GM23338 (cell line): ENCODE results near the gene TMEM62. TPM values are rescaled to one million over a fixed set of nuclear protein-coding genes. Genes with fewer than 3 reads are reported as not detected.

Source experiments
- ATAC-seq: fragments of 200-7000 bp; cut with Tn5 transposase; 3 replicates; pipeline ENCODE4 v1.9.1; 2020
- DNase-seq: peaks from one replicate; pipeline ENCODE4 v3.0.0-alpha.2; 2015; ENCODE audit warnings: low spot score
- H2AFZ ChIP-seq: fragments of 200-600 bp; sonication (generic); 2 replicates; pipeline ENCODE4 v1.8.0; 2016; ENCODE audit warnings: antibody characterized with exemption, mild to moderate bottlenecking, moderate library complexity
- H3F3A ChIP-seq: fragments of 200-600 bp; sonication (generic); replicated peaks from 2 replicates; pipeline ENCODE4 v1.8.0; 2017; ENCODE audit warnings: antibody characterized with exemption, mixed run types, low read depth
- H3K27ac ChIP-seq: fragments of 200-600 bp; sonication (generic); 2 replicates; pipeline ENCODE4 v1.6.1; 2016; ENCODE audit warnings: low read depth
- H3K27me3 ChIP-seq: fragments of 200-600 bp; sonication (generic); 2 replicates; pipeline ENCODE4 v1.8.0; 2016; ENCODE audit warnings: mild to moderate bottlenecking, mixed run types, moderate library complexity; ENCODE audit not compliant: insufficient read depth
- H3K36me3 ChIP-seq: fragments of 200-600 bp; sonication (generic); 2 replicates; pipeline ENCODE4 v1.8.0; 2016; ENCODE audit warnings: mild to moderate bottlenecking; ENCODE audit not compliant: insufficient read depth
- H3K4me1 ChIP-seq: fragments of 200-600 bp; sonication (generic); 2 replicates; pipeline ENCODE4 v1.8.0; 2016; ENCODE audit warnings: mild to moderate bottlenecking, moderate library complexity; ENCODE audit not compliant: insufficient read depth
- H3K4me2 ChIP-seq: fragments of 200-600 bp; sonication (generic); 2 replicates; pipeline ENCODE4 v1.7.1; 2017; ENCODE audit warnings: mixed run types
- H3K4me3 ChIP-seq: fragments of 200-600 bp; sonication (generic); 2 replicates; pipeline ENCODE4 v1.6.1; 2016; ENCODE audit warnings: mixed run types
- H3K79me2 ChIP-seq: fragments of 200-600 bp; sonication (generic); replicated peaks from 2 replicates; pipeline ENCODE4 v1.8.0; 2017; ENCODE audit warnings: mild to moderate bottlenecking; ENCODE audit not compliant: insufficient read depth
- H3K9me2 ChIP-seq: fragments of 200-600 bp; sonication (generic); 2 replicates; pipeline ENCODE4 v1.8.0; 2017; ENCODE audit not compliant: insufficient read depth
- H4K20me1 ChIP-seq: fragments of 200-600 bp; sonication (generic); replicated peaks from 2 replicates; pipeline ENCODE4 v1.8.0; 2017; ENCODE audit warnings: mild to moderate bottlenecking; ENCODE audit not compliant: insufficient read depth
- H3K27ac Mint-ChIP-seq: 2 replicates; pipeline ENCODE4 v1.8.0; 2020; ENCODE audit warnings: inconsistent platforms, mild to moderate bottlenecking, moderate library complexity, mixed read lengths
- H3K27me3 Mint-ChIP-seq: 3 replicates; pipeline ENCODE4 v1.8.0; 2022; ENCODE audit warnings: low read depth, mild to moderate bottlenecking, moderate library complexity, mixed read lengths, inconsistent platforms; ENCODE audit not compliant: insufficient read depth, poor library complexity
- H3K36me3 Mint-ChIP-seq: 3 replicates; pipeline ENCODE4 v1.8.0; 2021; ENCODE audit warnings: low read depth, mild to moderate bottlenecking, inconsistent platforms, moderate library complexity, mixed read lengths
- H3K4me1 Mint-ChIP-seq: 3 replicates; pipeline ENCODE4 v1.8.0; 2020; ENCODE audit warnings: mild to moderate bottlenecking, inconsistent platforms, mixed read lengths
- H3K4me3 Mint-ChIP-seq: 3 replicates; pipeline ENCODE4 v1.8.0; 2021; ENCODE audit warnings: moderate library complexity, mild to moderate bottlenecking, inconsistent platforms, mixed read lengths
- H3K9me3 Mint-ChIP-seq: 3 replicates; pipeline ENCODE4 v1.8.0; 2020; ENCODE audit warnings: moderate library complexity, mild to moderate bottlenecking, inconsistent platforms, mixed read lengths
- CREB1 ChIP-seq: fragments of 250-450 bp; sonication (Bioruptor Pico); IDR thresholded peaks from 2 replicates; pipeline ENCODE4 v1.5.0; 2020; ENCODE audit warnings: low read depth, mild to moderate bottlenecking, moderate library complexity
- CTCF ChIP-seq, 2 experiments: fragments of 200-600 bp in 1 of 2; sonication (generic) in 1 of 2; conservative IDR thresholded peaks; 2 replicates each; pipeline versions ENCODE4 v1.5.1 to v1.6.1; 2016 to 2017; ENCODE audit warnings: antibody characterized with exemption in 2 of 2, low read depth in 2 of 2, mild to moderate bottlenecking in 2 of 2, moderate library complexity in 1 of 2
- ETS1 ChIP-seq: IDR thresholded peaks from 2 replicates; pipeline ENCODE4 v1.6.1; 2016; ENCODE audit warnings: antibody characterized with exemption
- EZH2 ChIP-seq: fragments of 200-600 bp; sonication (generic); IDR thresholded peaks from one replicate; pipeline ENCODE4 v1.8.0; 2017; ENCODE audit warnings: antibody characterized with exemption, mild to moderate bottlenecking, low read depth; ENCODE audit not compliant: unreplicated experiment
- EZH2phosphoT487 ChIP-seq: fragments of 200-600 bp; sonication (generic); IDR thresholded peaks from one replicate; pipeline ENCODE4 v1.8.1; 2018; ENCODE audit warnings: antibody characterized with exemption; ENCODE audit not compliant: unreplicated experiment
- JUNB ChIP-seq: IDR thresholded peaks from one replicate; pipeline ENCODE4 v1.6.1; 2016; ENCODE audit warnings: antibody characterized with exemption; ENCODE audit not compliant: unreplicated experiment
- NANOG ChIP-seq: IDR thresholded peaks from 2 replicates; pipeline ENCODE4 v1.6.1; 2016; ENCODE audit warnings: antibody characterized with exemption, borderline replicate concordance
- POLR2AphosphoS5 ChIP-seq: IDR thresholded peaks from 2 replicates; pipeline ENCODE4 v1.6.1; 2016; ENCODE audit warnings: antibody characterized with exemption, low read depth
- STAT1 ChIP-seq: IDR thresholded peaks from one replicate; pipeline ENCODE4 v1.6.1; 2016; ENCODE audit warnings: antibody characterized with exemption; ENCODE audit not compliant: unreplicated experiment
- ZNF114 ChIP-seq: fragments of 250-450 bp; sonication (Bioruptor Pico); IDR thresholded peaks from 2 replicates; pipeline ENCODE4 v1.5.0; 2020; ENCODE audit warnings: mild to moderate bottlenecking, moderate library complexity
- ZNF331 ChIP-seq: fragments of 250-450 bp; sonication (Bioruptor Pico); IDR thresholded peaks from 2 replicates; pipeline ENCODE4 v1.5.0; 2020; ENCODE audit warnings: low read depth, mild to moderate bottlenecking, moderate library complexity
- ZNF462 ChIP-seq: fragments of 250-450 bp; sonication (Bioruptor Pico); IDR thresholded peaks from 2 replicates; pipeline ENCODE4 v1.5.0; 2020; ENCODE audit warnings: mild to moderate bottlenecking, moderate library complexity
- polyA plus RNA-seq: library from polyadenylated mRNA; unstranded; fragments of >200 nt; fragmentation: Nextera tagmentation; extraction: Ambion mirVana; gene quantifications from 2 replicates; pipeline ENCODE4 v1.2.1, GENCODE V29; 2016
- total RNA-seq: library from RNA; depleted of rRNA; stranded (reverse); fragments of >200 nt; shearing (Covaris generic); gene quantifications from 2 replicates; pipeline ENCODE4 v1.2.3, GENCODE V29; 2014
- TF ChIP-seq, protein P1 (sequence below): IDR thresholded peaks from one replicate; pipeline ENCODE4 v1.6.1; 2018; ENCODE audit warnings: antibody characterized with exemption; ENCODE audit not compliant: unreplicated experiment

The TMEM62 gene
- total and polyA plus RNA-seq, 2 experiments from 2014 or later, result 3.4 to 14.3 TPM

GRCh38 chr15:43210172-43210745, 76.9 kb downstream of the TMEM62 start:
- H3K4me1 Mint-ChIP-seq, result peaks cover 12% of the 10 kb centered on the region; the same call in 2 of the 3 replicates
- H3K4me3 ChIP-seq, result no peak overlapping the region
- no peak overlapping the region for H3K4me2 ChIP-seq
- DNase-seq, result no peak
- no peaks in the 10 kb centered on the region for H3K9me2 ChIP-seq
- H3F3A ChIP-seq, result no peaks in the 10 kb centered on the region
- no peak for ATAC-seq
- no peaks in the 10 kb centered on the region for H3K4me1 ChIP-seq
- H3K79me2 ChIP-seq, result no peaks in the 10 kb centered on the region
- peaks cover 14% of the 10 kb centered on the region for H3K27me3 Mint-ChIP-seq
- no peaks in the 10 kb centered on the region for H4K20me1 ChIP-seq
- H3K27me3 ChIP-seq, result no peaks in the 10 kb centered on the region
- H3K27ac Mint-ChIP-seq, result no peak overlapping the region
- H3K36me3 Mint-ChIP-seq, result no peaks in the 10 kb centered on the region
- H3K4me3 Mint-ChIP-seq, result no peak overlapping the region
- H2AFZ ChIP-seq, result peak overlapping the region; percentile 59; the same call in 1 of the 2 replicates
- H3K9me3 Mint-ChIP-seq, result no peaks in the 10 kb centered on the region
- TF ChIP-seq STAT1 (no peak), CTCF (conservative IDR thresholded peaks at IDR 0.05; ENCODE audit: low read depth in 2 of 2) (no peak), ETS1 (no peak), ZNF331 (no peak), ZNF462 (CRISPR knock-in tag) (no peak), EZH2phosphoT487 (no peak), NANOG (no peak), POLR2AphosphoS5 (no peak), EZH2 (no peak), JUNB (no peak), ZNF114 (no peak), CREB1 (CRISPR knock-in tag) (no peak)
- TF ChIP-seq, protein P1, sequence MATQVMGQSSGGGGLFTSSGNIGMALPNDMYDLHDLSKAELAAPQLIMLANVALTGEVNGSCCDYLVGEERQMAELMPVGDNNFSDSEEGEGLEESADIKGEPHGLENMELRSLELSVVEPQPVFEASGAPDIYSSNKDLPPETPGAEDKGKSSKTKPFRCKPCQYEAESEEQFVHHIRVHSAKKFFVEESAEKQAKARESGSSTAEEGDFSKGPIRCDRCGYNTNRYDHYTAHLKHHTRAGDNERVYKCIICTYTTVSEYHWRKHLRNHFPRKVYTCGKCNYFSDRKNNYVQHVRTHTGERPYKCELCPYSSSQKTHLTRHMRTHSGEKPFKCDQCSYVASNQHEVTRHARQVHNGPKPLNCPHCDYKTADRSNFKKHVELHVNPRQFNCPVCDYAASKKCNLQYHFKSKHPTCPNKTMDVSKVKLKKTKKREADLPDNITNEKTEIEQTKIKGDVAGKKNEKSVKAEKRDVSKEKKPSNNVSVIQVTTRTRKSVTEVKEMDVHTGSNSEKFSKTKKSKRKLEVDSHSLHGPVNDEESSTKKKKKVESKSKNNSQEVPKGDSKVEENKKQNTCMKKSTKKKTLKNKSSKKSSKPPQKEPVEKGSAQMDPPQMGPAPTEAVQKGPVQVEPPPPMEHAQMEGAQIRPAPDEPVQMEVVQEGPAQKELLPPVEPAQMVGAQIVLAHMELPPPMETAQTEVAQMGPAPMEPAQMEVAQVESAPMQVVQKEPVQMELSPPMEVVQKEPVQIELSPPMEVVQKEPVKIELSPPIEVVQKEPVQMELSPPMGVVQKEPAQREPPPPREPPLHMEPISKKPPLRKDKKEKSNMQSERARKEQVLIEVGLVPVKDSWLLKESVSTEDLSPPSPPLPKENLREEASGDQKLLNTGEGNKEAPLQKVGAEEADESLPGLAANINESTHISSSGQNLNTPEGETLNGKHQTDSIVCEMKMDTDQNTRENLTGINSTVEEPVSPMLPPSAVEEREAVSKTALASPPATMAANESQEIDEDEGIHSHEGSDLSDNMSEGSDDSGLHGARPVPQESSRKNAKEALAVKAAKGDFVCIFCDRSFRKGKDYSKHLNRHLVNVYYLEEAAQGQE, result no peak
- H3K27ac ChIP-seq, result no peak overlapping the region
- H3K36me3 ChIP-seq, result no peaks in the 10 kb centered on the region
